ENCODE data around the gene CYFIP2. TPM values are rescaled to one million over a fixed set of nuclear protein-coding genes. Genes with fewer than 3 reads are reported as not detected.

Gene CYFIP2
- total and polyA plus RNA-seq, 2 donors from 2014 or later: 128 to 217 TPM

DNA sequence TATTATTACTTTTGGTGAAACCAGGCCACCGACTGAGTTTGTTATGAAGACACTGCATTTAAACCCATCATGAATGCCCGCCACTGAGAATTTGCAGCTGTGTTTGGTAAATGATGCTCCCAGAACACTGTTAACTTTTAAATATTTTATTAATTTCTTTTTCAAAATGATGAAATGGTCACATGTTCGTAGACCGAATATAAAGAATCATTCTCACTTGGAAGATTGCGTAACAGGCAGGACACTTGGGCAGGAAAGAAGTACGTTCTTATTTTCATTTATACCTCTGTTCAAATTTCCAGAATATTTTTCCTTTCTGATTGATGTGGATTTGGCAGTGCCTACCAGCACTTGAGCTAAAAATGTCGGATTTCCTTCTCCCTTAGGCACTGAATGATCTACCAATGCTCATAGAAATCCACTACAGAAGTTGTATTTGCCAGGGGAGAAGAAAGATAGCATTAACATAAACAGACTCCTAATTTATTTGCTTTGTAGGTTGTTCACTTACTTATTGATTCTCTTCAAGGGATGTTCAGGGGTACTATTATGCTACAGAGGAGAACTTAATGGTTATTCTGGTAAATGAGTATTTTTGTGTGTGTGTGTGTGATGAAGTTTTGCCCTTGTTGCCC, 13.8 kb downstream of the CYFIP2 start:
- FAIRE-seq (no peak), DNase-seq (no peak)

DNA sequence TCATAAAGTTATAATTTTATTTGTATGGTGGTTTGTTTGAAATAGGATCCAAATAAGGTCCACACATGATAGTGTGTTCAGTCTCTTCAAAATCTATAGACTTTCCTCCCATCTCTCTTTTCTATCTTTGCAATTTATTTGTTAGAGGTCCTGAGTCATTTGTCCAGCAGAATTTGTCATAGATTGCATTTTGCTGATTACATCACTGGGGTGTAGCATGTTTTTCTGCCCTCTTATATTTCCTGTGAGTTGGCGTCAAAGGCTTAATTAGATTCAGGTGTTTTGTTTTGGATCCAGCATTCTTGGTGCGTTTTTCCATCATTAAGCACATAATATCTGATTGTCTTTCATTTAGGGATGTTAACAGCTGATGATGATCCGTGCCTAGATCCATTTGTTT, 15.0 kb downstream of the CYFIP2 start:
- no peak for FAIRE-seq
- no peak for DNase-seq
- Histone ChIP-seq H3K36me3 (ENCODE audit: control insufficient read depth in 2 of 3, insufficient read depth in 3 of 3, low read length in 3 of 3) (no peaks in the 10 kb centered on the region), H3K4me1 (ENCODE audit: control insufficient read depth in 2 of 3, insufficient read depth in 2 of 3, low read depth in 1 of 3, low read length in 3 of 3) (peaks cover 0 to 38% (median 23%) of the 10 kb centered on the region in 3 donors), H3K9ac (ENCODE audit: low read length in 3 of 3) (no peak overlapping the region), H3K27ac (ENCODE audit: low read depth in 2 of 2, low read length in 2 of 2) (peak overlapping the region; percentile 19 to 20), H3K4me3 (ENCODE audit: low read length in 3 of 3) (no peak overlapping the region), H3K27me3 (ENCODE audit: control insufficient read depth, insufficient read depth, low read length) (no peaks in the 10 kb centered on the region), H3K9me3 (ENCODE audit: control insufficient read depth in 2 of 3, insufficient read depth in 1 of 3, low read length in 3 of 3) (no peaks in the 10 kb centered on the region)
- intact Hi-C loops (cut with DNase I): no loop called here
- TF ChIP-seq, protein P1, sequence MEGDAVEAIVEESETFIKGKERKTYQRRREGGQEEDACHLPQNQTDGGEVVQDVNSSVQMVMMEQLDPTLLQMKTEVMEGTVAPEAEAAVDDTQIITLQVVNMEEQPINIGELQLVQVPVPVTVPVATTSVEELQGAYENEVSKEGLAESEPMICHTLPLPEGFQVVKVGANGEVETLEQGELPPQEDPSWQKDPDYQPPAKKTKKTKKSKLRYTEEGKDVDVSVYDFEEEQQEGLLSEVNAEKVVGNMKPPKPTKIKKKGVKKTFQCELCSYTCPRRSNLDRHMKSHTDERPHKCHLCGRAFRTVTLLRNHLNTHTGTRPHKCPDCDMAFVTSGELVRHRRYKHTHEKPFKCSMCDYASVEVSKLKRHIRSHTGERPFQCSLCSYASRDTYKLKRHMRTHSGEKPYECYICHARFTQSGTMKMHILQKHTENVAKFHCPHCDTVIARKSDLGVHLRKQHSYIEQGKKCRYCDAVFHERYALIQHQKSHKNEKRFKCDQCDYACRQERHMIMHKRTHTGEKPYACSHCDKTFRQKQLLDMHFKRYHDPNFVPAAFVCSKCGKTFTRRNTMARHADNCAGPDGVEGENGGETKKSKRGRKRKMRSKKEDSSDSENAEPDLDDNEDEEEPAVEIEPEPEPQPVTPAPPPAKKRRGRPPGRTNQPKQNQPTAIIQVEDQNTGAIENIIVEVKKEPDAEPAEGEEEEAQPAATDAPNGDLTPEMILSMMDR (IDR thresholded peaks at IDR 0.05; ENCODE audit: borderline replicate concordance, extremely low read depth, insufficient read depth): no peak

More for the DNA sequence above, 13.8 kb downstream of the CYFIP2 start:
- H3K27ac ChIP-seq (ENCODE audit: low read depth in 2 of 2, low read length in 2 of 2): peak overlapping the region; percentile 1 to 18
- H3K9me3 ChIP-seq (ENCODE audit: control insufficient read depth in 2 of 3, insufficient read depth in 1 of 3, low read length in 3 of 3): no peaks in the 10 kb centered on the region
- no peaks in the 10 kb centered on the region for H3K27me3 ChIP-seq (ENCODE audit: control insufficient read depth, insufficient read depth, low read length)
- intact Hi-C loops (cut with DNase I): no loop called here
- TF ChIP-seq, protein P1 (IDR thresholded peaks at IDR 0.05; ENCODE audit: borderline replicate concordance, extremely low read depth, insufficient read depth): no peak
- no peaks in the 10 kb centered on the region for H3K36me3 ChIP-seq (ENCODE audit: control insufficient read depth in 2 of 3, insufficient read depth in 3 of 3, low read length in 3 of 3)
- H3K4me3 ChIP-seq (ENCODE audit: low read length in 3 of 3): no peak overlapping the region
- H3K9ac ChIP-seq (ENCODE audit: low read length in 3 of 3): no peak overlapping the region
- H3K4me1 ChIP-seq (ENCODE audit: control insufficient read depth in 2 of 3, insufficient read depth in 2 of 3, low read depth in 1 of 3, low read length in 3 of 3): peaks cover 0 to 26% (median 15%) of the 10 kb centered on the region in 3 donors

DNA sequence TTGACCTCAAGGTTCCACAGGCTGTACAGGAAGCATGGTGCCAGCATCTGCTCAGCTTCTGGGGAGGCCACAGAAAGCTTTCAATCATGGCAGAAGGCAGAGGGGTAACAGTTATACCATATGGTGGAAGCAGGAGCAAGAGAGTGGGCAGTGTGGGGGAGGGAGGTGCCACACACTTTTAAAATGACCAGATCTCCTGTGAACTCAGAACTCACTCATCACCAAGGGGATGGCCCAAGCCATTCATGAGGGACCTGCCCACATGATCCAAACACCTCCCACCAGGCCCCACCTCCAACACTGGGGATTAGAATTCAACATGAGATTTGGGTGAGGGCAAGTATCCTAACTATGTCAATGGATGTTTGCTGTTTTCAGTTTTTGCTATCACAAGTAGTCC, 16.2 kb downstream of the CYFIP2 start:
- no peak for FAIRE-seq
- no peaks in the 10 kb centered on the region for H3K9me3 ChIP-seq (ENCODE audit: control insufficient read depth in 2 of 3, insufficient read depth in 1 of 3, low read length in 3 of 3)
- peaks cover 0 to 1% (median 0%) of the 10 kb centered on the region in 3 donors for H3K36me3 ChIP-seq (ENCODE audit: control insufficient read depth in 2 of 3, insufficient read depth in 3 of 3, low read length in 3 of 3)
- H3K4me3 ChIP-seq (ENCODE audit: low read length in 3 of 3): no peak overlapping the region
- TF ChIP-seq, protein P1 (IDR thresholded peaks at IDR 0.05; ENCODE audit: borderline replicate concordance, extremely low read depth, insufficient read depth): no peak
- H3K27ac ChIP-seq (ENCODE audit: low read depth in 2 of 2, low read length in 2 of 2): peak overlapping the region in 1 of 2 donors; percentile 36
- H3K4me1 ChIP-seq (ENCODE audit: control insufficient read depth in 2 of 3, insufficient read depth in 2 of 3, low read depth in 1 of 3, low read length in 3 of 3): peaks cover 0 to 40% (median 28%) of the 10 kb centered on the region in 3 donors
- intact Hi-C loops (cut with DNase I): no loop called here
- H3K27me3 ChIP-seq (ENCODE audit: control insufficient read depth, insufficient read depth, low read length): no peaks in the 10 kb centered on the region
- no peak overlapping the region for H3K9ac ChIP-seq (ENCODE audit: low read length in 3 of 3)
- no peak for DNase-seq

All from kidney (tissue), 14 donors.